WERI-Rb-1 (cell line): Measurements from ENCODE around the gene TANK.

Experiments
- DNase-seq: peaks from one replicate; pipeline ENCODE4 v3.0.0-alpha.2; 2020
- H3K27ac ChIP-seq: fragments of 250-450 bp; sonication (Bioruptor Pico); 2 replicates; pipeline ENCODE4 v1.5.1; 2020; ENCODE audit warnings: mild to moderate bottlenecking, moderate library complexity
- H3K27me3 ChIP-seq: fragments of 250-450 bp; sonication (Bioruptor Pico); 2 replicates; pipeline ENCODE4 v1.5.1; 2021; ENCODE audit warnings: mild to moderate bottlenecking, low read depth, moderate library complexity; ENCODE audit not compliant: insufficient read depth, severe bottlenecking
- H3K36me3 ChIP-seq: fragments of 250-450 bp; sonication (Bioruptor Pico); 2 replicates; pipeline ENCODE4 v1.5.1; 2020; ENCODE audit warnings: mild to moderate bottlenecking, moderate library complexity
- H3K4me3 ChIP-seq: 2 replicates; pipeline ENCODE4 v1.5.1; 2011; ENCODE audit warnings: low read depth, mild to moderate bottlenecking, control low read depth, low read length
- H3K9me3 ChIP-seq: fragments of 250-450 bp; sonication (Bioruptor Pico); 2 replicates; pipeline ENCODE4 v1.5.1; 2021; ENCODE audit warnings: mild to moderate bottlenecking, moderate library complexity; ENCODE audit not compliant: severe bottlenecking
- TF ChIP-seq, protein P1 (sequence below): IDR thresholded peaks from 2 replicates; pipeline ENCODE4 v1.5.1; 2011; ENCODE audit warnings: low read depth, mild to moderate bottlenecking, control low read depth, inconsistent platforms, low read length

Gene TANK

DNA sequence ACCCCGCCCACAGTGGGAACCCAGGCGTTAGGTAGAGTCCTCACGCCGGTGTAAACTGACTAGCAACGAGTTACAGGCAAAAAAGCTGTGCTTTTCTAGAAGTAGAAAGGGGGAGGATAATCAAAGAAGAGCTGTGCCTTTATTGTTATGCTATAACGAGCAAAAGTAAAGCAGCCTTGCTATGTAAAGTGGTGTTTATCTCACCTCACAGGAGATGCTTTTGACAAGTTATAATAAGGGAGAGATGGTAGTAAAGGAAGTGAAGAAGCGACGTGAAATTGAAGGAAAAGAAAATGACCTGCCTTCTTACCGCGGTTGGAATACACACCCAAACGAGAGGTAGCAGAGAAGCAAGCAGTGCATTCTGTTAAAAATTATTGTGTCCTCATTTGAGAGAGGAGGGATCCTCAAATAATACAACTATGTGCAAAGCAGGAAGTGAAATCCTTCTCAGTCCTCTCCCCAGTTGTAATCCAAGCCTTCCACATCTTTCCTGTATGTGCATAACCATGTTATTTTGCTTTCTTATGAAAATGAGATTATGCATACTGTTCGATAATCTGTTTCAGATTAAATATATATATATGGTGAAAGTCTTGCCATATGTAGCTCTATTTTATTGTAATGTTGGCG is 962 bp downstream of the TANK start:
- TF ChIP-seq, protein P1, sequence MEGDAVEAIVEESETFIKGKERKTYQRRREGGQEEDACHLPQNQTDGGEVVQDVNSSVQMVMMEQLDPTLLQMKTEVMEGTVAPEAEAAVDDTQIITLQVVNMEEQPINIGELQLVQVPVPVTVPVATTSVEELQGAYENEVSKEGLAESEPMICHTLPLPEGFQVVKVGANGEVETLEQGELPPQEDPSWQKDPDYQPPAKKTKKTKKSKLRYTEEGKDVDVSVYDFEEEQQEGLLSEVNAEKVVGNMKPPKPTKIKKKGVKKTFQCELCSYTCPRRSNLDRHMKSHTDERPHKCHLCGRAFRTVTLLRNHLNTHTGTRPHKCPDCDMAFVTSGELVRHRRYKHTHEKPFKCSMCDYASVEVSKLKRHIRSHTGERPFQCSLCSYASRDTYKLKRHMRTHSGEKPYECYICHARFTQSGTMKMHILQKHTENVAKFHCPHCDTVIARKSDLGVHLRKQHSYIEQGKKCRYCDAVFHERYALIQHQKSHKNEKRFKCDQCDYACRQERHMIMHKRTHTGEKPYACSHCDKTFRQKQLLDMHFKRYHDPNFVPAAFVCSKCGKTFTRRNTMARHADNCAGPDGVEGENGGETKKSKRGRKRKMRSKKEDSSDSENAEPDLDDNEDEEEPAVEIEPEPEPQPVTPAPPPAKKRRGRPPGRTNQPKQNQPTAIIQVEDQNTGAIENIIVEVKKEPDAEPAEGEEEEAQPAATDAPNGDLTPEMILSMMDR, result no peak
- DNase-seq, result no peak
- no peaks in the 10 kb centered on the region for H3K27me3 ChIP-seq
- H3K9me3 ChIP-seq, result no peaks in the 10 kb centered on the region
- peak overlapping the region; percentile 86 for H3K27ac ChIP-seq
- H3K4me3 ChIP-seq, result peak overlapping the region; percentile 100
- peaks cover 17% of the 10 kb centered on the region for H3K36me3 ChIP-seq

DNA sequence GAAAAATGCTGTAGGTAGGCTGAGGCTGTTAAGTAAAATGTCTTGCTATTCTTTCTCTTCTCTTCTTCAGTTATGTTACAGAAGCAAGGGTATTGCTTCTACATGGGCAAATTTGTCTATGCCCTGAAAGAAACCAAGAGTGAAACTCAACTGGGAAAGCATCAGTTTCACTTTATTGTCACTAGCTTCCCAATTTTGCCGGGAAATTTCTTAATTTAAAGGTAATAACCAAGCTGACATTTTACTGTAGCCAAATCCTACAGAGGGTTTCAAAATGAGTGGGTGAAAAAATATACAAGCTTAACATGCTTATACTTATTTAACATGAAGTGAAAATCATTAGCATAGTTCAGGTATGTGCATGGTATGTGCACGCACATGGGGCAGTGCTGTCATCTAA is 3.2 kb downstream of the TANK start:
- Histone ChIP-seq H3K9me3 (no peaks in the 10 kb centered on the region), H3K27me3 (no peaks in the 10 kb centered on the region), H3K36me3 (peaks cover 17% of the 10 kb centered on the region), H3K27ac (no peak overlapping the region), H3K4me3 (no peak overlapping the region)
- DNase-seq, result no peak
- TF ChIP-seq, protein P1, result no peak

DNA sequence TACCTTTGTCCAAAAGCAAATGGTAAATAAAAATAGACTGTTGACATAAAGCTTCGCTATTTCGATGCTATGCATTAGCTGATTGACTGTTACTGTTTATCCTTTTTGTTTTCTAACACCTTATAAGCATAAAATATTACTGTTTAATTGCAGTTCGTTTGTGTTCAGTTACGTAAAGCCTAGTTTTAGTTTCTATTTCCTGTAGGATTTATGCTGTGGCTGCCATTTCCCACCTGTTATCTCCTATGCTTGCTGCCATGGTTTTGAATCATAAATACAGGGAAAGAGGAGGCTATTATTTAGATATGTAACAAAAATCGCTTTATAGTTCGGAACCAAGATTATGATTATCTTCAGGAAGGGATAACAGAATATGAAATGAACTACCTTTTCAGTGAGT is 3.9 kb downstream of the TANK start:
- H3K27me3 ChIP-seq, result no peaks in the 10 kb centered on the region
- peaks cover 17% of the 10 kb centered on the region for H3K36me3 ChIP-seq
- no peak for DNase-seq
- H3K9me3 ChIP-seq, result no peaks in the 10 kb centered on the region
- TF ChIP-seq, protein P1, result no peak
- no peak overlapping the region for H3K27ac ChIP-seq
- H3K4me3 ChIP-seq, result no peak overlapping the region

DNA sequence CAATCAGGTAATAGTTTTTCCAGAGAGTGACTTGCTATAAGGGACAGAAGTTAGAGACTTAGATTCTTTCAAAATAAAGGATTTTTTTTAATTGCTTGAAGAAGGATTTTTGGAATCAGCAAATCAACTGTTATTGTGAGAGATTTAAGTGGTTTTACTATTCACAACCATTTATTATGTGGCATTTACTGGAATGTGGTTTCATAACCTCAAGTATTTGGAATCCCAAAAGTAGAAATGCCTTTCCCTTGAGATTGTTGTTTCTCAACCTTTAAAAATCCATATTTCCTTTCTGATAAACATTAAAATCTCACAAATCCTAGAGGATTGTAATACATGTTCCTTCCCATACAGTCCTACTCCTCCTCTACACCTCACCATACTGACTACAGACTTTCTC is 5.0 kb downstream of the TANK start:
- TF ChIP-seq, protein P1, result no peak
- H3K4me3 ChIP-seq, result no peak overlapping the region
- H3K9me3 ChIP-seq, result no peaks in the 10 kb centered on the region
- DNase-seq, result no peak
- peaks cover 17% of the 10 kb centered on the region for H3K36me3 ChIP-seq
- no peak overlapping the region for H3K27ac ChIP-seq
- H3K27me3 ChIP-seq, result no peaks in the 10 kb centered on the region

DNA sequence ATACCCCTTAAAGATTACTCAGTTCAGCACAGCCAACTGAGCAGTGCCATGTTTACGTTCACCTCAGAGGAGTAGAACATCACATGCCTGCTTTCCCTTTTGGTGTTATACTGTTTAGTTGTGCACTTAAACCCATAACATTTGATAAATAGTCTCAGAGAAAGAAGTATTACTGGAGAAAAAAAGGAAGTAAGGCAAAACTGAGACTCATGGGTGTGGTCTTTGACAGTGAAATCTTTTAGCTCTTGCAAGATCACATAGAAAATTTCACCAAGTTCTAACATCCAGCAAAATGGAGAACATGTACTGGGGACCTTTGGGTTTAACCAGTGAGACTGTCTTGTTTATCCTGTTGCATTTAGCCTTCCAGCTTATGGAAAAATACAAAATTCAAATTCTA is 5.6 kb downstream of the TANK start:
- Histone ChIP-seq H3K36me3 (peaks cover 14% of the 10 kb centered on the region), H3K9me3 (no peaks in the 10 kb centered on the region), H3K4me3 (no peak overlapping the region), H3K27ac (no peak overlapping the region), H3K27me3 (no peaks in the 10 kb centered on the region)
- TF ChIP-seq, protein P1, result no peak
- DNase-seq, result no peak
